H1 (cell line): ENCODE measurements around the gene TMEM40. TPM values are rescaled to one million over a fixed set of nuclear protein-coding genes. Genes with fewer than 3 reads are reported as not detected.

ENCODE experiments used
- CHD1 ChIP-seq: IDR thresholded peaks from 2 replicates; pipeline ENCODE4 v1.6.1; 2012; ENCODE audit warnings: low read depth, low read length, improper control_type of control experiment
- CTBP2 ChIP-seq: IDR thresholded peaks from 2 replicates; pipeline ENCODE4 v1.7.0; 2011; ENCODE audit warnings: borderline replicate concordance, mild to moderate bottlenecking, moderate library complexity, mixed read lengths, low read length; ENCODE audit not compliant: insufficient read depth, insufficient read length
- EGR1 ChIP-seq: IDR thresholded peaks from 2 replicates; pipeline ENCODE4 v1.6.1; 2011; ENCODE audit warnings: low read depth, low read length, borderline replicate concordance
- GTF2F1 ChIP-seq: IDR thresholded peaks from 2 replicates; pipeline ENCODE4 v1.6.1; 2012; ENCODE audit warnings: low read depth, low read length, improper control_type of control experiment, borderline replicate concordance
- RBBP5 ChIP-seq: IDR thresholded peaks from 2 replicates; pipeline ENCODE4 v1.7.1; 2012; ENCODE audit warnings: low read depth, mild to moderate bottlenecking, inconsistent platforms, low read length, moderate library complexity, borderline replicate concordance
- polyA plus RNA-seq, 7 experiments: library from polyadenylated mRNA; depleted of rRNA in 3 of 7; stranded (reverse) in 5 of 7; unstranded in 2 of 7; fragments of >200 nt in 5 of 7; fragments of 200-250 nt in 2 of 7; gene quantifications; 1 replicate in 5 of 7; 2 replicates in 1 of 7; 4 replicates in 1 of 7; pipeline versions ENCODE4 v1.2.1 to v1.2.3, GENCODE V29; 2011 to 2013; ENCODE audit warnings: missing spikeins in 2 of 7, mixed read lengths in 2 of 7
- total RNA-seq: library from RNA; stranded (reverse); fragmentation: NEBNext Ultra II Directional; extraction: Animal tissue kit (Norgen Biotek cat#: 25700); gene quantifications from 2 replicates; pipeline ENCODE4 v1.2.1, GENCODE V29; 2021
- TF ChIP-seq, protein P1 (sequence below), 3 experiments: IDR thresholded peaks; 1 replicate in 2 of 3; 2 replicates in 1 of 3; pipeline versions ENCODE4 v1.5.1 to v1.6.1; 2011; ENCODE audit warnings: low read length in 3 of 3, mild to moderate bottlenecking in 3 of 3, inconsistent platforms in 2 of 3, low read depth in 1 of 3, moderate library complexity in 1 of 3; ENCODE audit not compliant: insufficient read depth in 1 of 3; ENCODE audit errors: control extremely low read depth in 1 of 3

The TMEM40 gene
- total and polyA plus RNA-seq, 2 of the 8 experiments (the other 6 are each of a cell fraction or from before 2014, with no cell fraction given): 0.18 TPM; not detected in 1

DNA sequence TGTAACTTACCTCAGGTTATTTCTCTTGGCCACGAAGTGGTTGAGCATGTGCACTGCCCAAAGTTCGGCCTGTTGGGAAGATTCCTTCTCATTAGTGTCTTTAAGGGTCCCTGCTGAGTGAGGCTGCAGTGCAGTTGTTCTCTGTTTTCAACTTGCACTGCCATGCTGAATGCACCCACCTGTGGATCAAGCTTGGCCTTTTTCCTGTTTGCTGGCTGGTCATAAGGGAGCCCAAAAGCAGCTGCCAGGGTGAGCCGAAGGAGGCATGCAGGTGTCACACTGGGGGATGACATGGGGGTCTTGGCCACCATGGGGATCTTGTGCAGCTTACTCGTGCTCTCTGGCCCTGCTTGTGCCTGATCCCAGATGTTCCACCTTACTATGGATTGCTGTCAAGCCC is 49.0 kb downstream of the TMEM40 start (continued):
- no peak for TF ChIP-seq GTF2F1
- TF ChIP-seq CHD1: no peak
- TF ChIP-seq EGR1: no peak
- TF ChIP-seq, protein P1, sequence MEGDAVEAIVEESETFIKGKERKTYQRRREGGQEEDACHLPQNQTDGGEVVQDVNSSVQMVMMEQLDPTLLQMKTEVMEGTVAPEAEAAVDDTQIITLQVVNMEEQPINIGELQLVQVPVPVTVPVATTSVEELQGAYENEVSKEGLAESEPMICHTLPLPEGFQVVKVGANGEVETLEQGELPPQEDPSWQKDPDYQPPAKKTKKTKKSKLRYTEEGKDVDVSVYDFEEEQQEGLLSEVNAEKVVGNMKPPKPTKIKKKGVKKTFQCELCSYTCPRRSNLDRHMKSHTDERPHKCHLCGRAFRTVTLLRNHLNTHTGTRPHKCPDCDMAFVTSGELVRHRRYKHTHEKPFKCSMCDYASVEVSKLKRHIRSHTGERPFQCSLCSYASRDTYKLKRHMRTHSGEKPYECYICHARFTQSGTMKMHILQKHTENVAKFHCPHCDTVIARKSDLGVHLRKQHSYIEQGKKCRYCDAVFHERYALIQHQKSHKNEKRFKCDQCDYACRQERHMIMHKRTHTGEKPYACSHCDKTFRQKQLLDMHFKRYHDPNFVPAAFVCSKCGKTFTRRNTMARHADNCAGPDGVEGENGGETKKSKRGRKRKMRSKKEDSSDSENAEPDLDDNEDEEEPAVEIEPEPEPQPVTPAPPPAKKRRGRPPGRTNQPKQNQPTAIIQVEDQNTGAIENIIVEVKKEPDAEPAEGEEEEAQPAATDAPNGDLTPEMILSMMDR (IDR thresholded peaks at IDR 0.05; ENCODE audit: control extremely low read depth in 1 of 3, insufficient read depth in 1 of 3, low read depth in 1 of 3, low read length in 3 of 3): no peak
- no peak for TF ChIP-seq RBBP5
- TF ChIP-seq CTBP2: no peak
